Activated CD4-positive, alpha-beta memory T cell treated with anti-CD3 and anti-CD28 coated beads for 36 hours (primary cell): ENCODE results near the gene SPIRE1. TPM values are rescaled to one million over a fixed set of nuclear protein-coding genes. Genes with fewer than 3 reads are reported as not detected.

ENCODE experiments used
- CTCF ChIA-PET: fragments of 350-600 bp; sonication (Branson Sonifier 250); formaldehyde crosslinking; loops from one replicate; lab custom pipeline; 2021; ENCODE audit warnings: antibody characterized with exemption, inconsistent platforms; lab: Charles Lee
- POLR2A ChIA-PET: fragments of 350-600 bp; sonication (Branson Sonifier 250); formaldehyde crosslinking; loops from one replicate; lab custom pipeline; 2021; ENCODE audit warnings: antibody characterized with exemption; lab: Charles Lee
- DNase-seq: peaks from one replicate; pipeline ENCODE4 v3.0.0-alpha.2; 2020
- H3K27ac Mint-ChIP-seq: one replicate; pipeline ENCODE4 v1.8.0; 2021; ENCODE audit warnings: mixed read lengths
- H3K27me3 Mint-ChIP-seq: one replicate; pipeline ENCODE4 v1.8.0; 2021; ENCODE audit warnings: mixed read lengths
- H3K36me3 Mint-ChIP-seq: one replicate; pipeline ENCODE4 v1.8.0; 2021; ENCODE audit warnings: mixed read lengths
- H3K4me1 Mint-ChIP-seq: one replicate; pipeline ENCODE4 v1.8.0; 2021; ENCODE audit warnings: low read depth, mixed read lengths
- H3K4me3 Mint-ChIP-seq: one replicate; pipeline ENCODE4 v1.8.0; 2021; ENCODE audit warnings: mild to moderate bottlenecking, mixed read lengths
- H3K9me3 Mint-ChIP-seq: one replicate; pipeline ENCODE4 v1.8.0; 2021; ENCODE audit warnings: mixed read lengths
- intact Hi-C: fragments of 100-400 bp; cut with micrococcal nuclease; formaldehyde crosslinking; loops from one replicate; pipeline ENCODE4 v1.15.1; 2023
- total RNA-seq, 2 experiments: library from RNA; stranded (reverse); gene quantifications; one replicate each; pipeline ENCODE4 v1.2.3, GENCODE V29; 2021

SPIRE1 gene
- 1 to 10 TPM; 5.1 to 7.2 TPM for total RNA-seq

- Mint-ChIP-seq H3K4me1 (peaks cover 18% of the 10 kb centered on the region), H3K27ac (no peak within 1 kb of the TSS), H3K27me3 (peaks cover 8% of the 10 kb centered on the region), H3K4me3 (peak within 1 kb of the TSS; percentile 75), H3K9me3 (no peaks in the 10 kb centered on the region), H3K36me3 (no peaks in the 10 kb centered on the region)
- POLR2A ChIA-PET = interaction anchor here (1.2 to 1.4 kb wide), 2 partner anchors 250 to 280 kb away, joined by 3 to 4 read pairs; partner anchors contain the start of genes AFG3L2 and PRELID3A
- DNase-seq = peak; percentile 44
- intact Hi-C loops = loop anchor here (2.0 to 10.0 kb wide), 5 partner anchors 53 to 386 kb away; partner anchors contain the start of gene AFG3L2
- CTCF ChIA-PET = interaction anchor here (1.0 to 4.8 kb wide), 2 partner anchors 265 to 277 kb away, joined by 3 to 64 read pairs; no protein-coding TSS in a partner anchor
Measured at GRCh38 chr18:12657684-12658425, at the start of gene SPIRE1. Gene SPIRE1, minus strand, starts transcription at chr18:12658107. Its CDS starts 241 bp downstream, at chr18:12657866.

DNA sequence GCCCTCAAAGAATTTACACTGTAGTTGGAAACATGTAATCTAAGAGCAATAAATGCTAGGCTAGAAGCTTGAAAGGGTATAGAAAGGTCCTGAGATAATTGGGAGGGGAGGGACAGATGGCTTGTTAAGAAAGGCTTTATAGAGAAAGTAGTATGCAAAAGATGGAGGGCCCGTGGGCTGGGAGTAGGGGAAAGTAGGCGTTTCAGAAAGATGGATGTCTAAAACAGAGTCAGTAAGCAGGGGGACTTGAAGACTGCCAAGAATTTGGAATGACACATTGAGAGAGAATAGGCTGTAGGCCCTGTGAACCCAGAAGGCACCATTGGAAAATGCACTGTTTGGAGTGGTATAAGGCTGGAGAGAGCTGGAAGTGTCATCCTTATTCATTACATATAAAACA, 45.8 kb upstream of the SPIRE1 start:
- Mint-ChIP-seq H3K27me3 (no peaks in the 10 kb centered on the region), H3K36me3 (peaks cover 24% of the 10 kb centered on the region), H3K27ac (peak overlapping the region; percentile 98), H3K4me1 (peaks cover 33% of the 10 kb centered on the region), H3K4me3 (peak overlapping the region; percentile 96), H3K9me3 (no peaks in the 10 kb centered on the region)
- intact Hi-C loops = loop anchor here (1.0 to 5.0 kb wide), 4 partner anchors 244 to 1024 kb away; partner anchors contain the start of genes CEP192, FAM210A, IMPA2 and RNMT
- ChIA-PET POLR2A (interaction anchor here (0.9 to 3.3 kb wide), 3 partner anchors 34 to 245 kb away, joined by 3 to 14 read pairs (median 4); partner anchors contain the start of gene PTPN2), CTCF (interaction anchor here (0.7 to 2.5 kb wide), 4 partner anchors 21 to 312 kb away, joined by 3 to 8 read pairs (median 5); no protein-coding TSS in a partner anchor)
- peak; percentile 33 for DNase-seq

DNA sequence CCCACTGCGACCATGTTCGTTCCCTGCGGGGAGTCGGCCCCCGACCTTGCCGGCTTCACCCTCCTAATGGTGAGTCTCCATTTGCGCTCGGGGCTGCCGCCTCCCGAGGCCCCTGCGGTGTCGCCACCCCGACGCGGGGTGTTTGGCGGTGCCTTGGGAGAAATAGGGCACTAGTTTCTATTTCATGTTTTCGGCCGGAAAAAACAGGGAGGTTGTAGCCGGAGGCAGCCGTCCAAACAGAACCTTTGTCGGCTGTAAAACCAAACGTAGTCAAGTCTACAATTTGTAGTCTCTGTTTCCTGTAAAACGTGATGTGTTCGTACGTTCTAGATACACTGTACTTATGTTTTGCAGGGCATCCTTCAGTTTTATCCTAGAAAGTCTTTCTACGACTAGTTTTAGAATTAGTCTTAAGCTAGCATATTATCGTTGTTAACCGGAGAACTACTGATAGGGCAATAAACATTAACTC, 45.2 kb upstream of the SPIRE1 start:
- intact Hi-C loops = loop anchor here (1.0 to 5.0 kb wide), 4 partner anchors 244 to 1024 kb away; partner anchors contain the start of genes CEP192, FAM210A, IMPA2 and RNMT
- H3K27ac Mint-ChIP-seq = peak overlapping the region; percentile 98
- peak overlapping the region; percentile 96 for H3K4me3 Mint-ChIP-seq
- ChIA-PET CTCF (interaction anchor here (1.3 to 2.5 kb wide), 5 partner anchors 21 to 326 kb away, joined by 3 to 8 read pairs (median 6); partner anchors contain the start of gene AFG3L2), POLR2A (interaction anchor here (0.5 to 3.3 kb wide), 7 partner anchors 8 to 326 kb away, joined by 3 to 22 read pairs (median 3); partner anchors contain the start of genes AFG3L2 and PTPN2)
- H3K9me3 Mint-ChIP-seq = no peaks in the 10 kb centered on the region
- no peaks in the 10 kb centered on the region for H3K27me3 Mint-ChIP-seq
- DNase-seq = no peak
- H3K4me1 Mint-ChIP-seq = peaks cover 35% of the 10 kb centered on the region
- H3K36me3 Mint-ChIP-seq = peaks cover 28% of the 10 kb centered on the region

GRCh38 chr18:12702221-12703095, 44.6 kb upstream of the SPIRE1 start, which contains the start of the genes CEP76 and PSMG2:
Gene CEP76, minus strand, starts transcription at chr18:12702723. Its CDS starts 175 bp downstream, at chr18:12702548.
Gene PSMG2, plus strand, starts transcription at chr18:12703042. Its CDS starts 66 bp downstream, at chr18:12703108.
- H3K36me3 Mint-ChIP-seq = peaks cover 22% of the 10 kb centered on the region

GRCh38 chr18:12701161-12701560, 43.3 kb upstream of the SPIRE1 start:
- Mint-ChIP-seq H3K9me3 (no peaks in the 10 kb centered on the region), H3K4me1 (peaks cover 35% of the 10 kb centered on the region), H3K27me3 (no peaks in the 10 kb centered on the region), H3K36me3 (peaks cover 18% of the 10 kb centered on the region), H3K27ac (peak overlapping the region; percentile 44), H3K4me3 (peak overlapping the region; percentile 96)
- ChIA-PET POLR2A (interaction anchor here (1.1 to 3.3 kb wide), 4 partner anchors 10 to 325 kb away, joined by 3 to 22 read pairs (median 9); partner anchors contain the start of genes AFG3L2 and PTPN2), CTCF (interaction anchor here (1.0 to 1.7 kb wide), 3 partner anchors 22 to 233 kb away, joined by 3 read pairs; no protein-coding TSS in a partner anchor)
- no peak for DNase-seq
- intact Hi-C loops = loop anchor here (5.0 kb wide), 1 partner anchor 1026 kb away; the partner anchor contains the start of genes FAM210A and RNMT

More at GRCh38 chr18:12702221-12703095, 44.6 kb upstream of the SPIRE1 start, which contains the start of the genes CEP76 and PSMG2:
- intact Hi-C loops = loop anchor here (1.0 to 5.0 kb wide), 6 partner anchors 182 to 1025 kb away; partner anchors contain the start of genes AFG3L2, CEP192, FAM210A and IMPA2
- Mint-ChIP-seq H3K4me3 (peak within 1 kb of the TSS; percentile 96), H3K4me1 (peaks cover 35% of the 10 kb centered on the region), H3K27me3 (no peaks in the 10 kb centered on the region), H3K27ac (peak within 1 kb of the TSS; percentile 98), H3K9me3 (no peaks in the 10 kb centered on the region)
- DNase-seq = peak; percentile 88
- POLR2A ChIA-PET = interaction anchor here (0.5 to 3.3 kb wide), 11 partner anchors 8 to 326 kb away, joined by 3 to 22 read pairs (median 3); partner anchors contain the start of genes AFG3L2, CEP192 and PTPN2
- CTCF ChIA-PET = interaction anchor here (1.2 to 2.5 kb wide), 6 partner anchors 22 to 325 kb away, joined by 3 to 8 read pairs (median 5); partner anchors contain the start of gene AFG3L2

DNA sequence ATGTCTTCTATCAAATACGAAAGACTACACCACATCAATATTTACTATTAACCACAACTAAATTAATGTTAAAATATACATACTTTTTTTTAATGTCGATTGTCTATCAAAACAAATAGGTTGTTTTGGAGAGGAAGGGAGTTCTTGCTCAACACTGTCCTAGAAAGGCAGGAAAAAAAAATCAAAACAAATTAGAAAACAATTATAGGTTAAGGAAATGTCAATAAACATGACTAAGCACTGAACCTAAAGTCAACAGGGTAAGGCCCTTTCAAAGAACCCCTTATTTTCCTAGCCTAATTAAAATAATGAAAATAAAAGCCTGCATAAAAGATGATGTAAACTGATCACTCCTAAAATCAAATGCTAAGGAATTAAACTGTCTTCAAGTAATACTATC, 41.8 kb upstream of the SPIRE1 start:
- Mint-ChIP-seq H3K36me3 (peaks cover 18% of the 10 kb centered on the region), H3K27me3 (no peaks in the 10 kb centered on the region), H3K4me3 (no peak overlapping the region), H3K9me3 (no peaks in the 10 kb centered on the region), H3K27ac (no peak overlapping the region), H3K4me1 (peaks cover 27% of the 10 kb centered on the region)
- ChIA-PET CTCF (no interaction called here), POLR2A (no interaction called here)
- intact Hi-C loops = loop anchor here (5.0 kb wide), 1 partner anchor 1028 kb away; the partner anchor contains the start of genes FAM210A and RNMT
- DNase-seq = no peak

DNA sequence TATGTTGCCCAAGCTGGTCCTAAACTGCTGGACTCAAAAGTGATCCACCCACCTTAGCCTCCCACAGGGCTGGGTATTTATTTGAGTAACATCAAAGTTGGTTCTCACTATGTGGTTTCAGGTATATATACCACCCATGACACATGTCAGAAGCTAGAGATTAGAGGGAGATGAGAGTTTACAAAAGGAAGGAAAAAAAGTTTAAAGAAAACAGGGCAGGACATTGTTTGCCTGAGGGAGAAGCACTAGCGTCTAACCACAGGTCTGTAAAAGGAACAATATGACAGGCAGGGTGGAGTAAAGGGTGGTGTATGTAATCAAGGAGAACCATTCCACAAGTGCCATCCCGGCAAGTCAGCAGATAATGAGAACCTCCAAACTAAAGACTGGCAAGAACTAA, 36.1 kb upstream of the SPIRE1 start:
- Mint-ChIP-seq H3K4me1 (peaks cover 21% of the 10 kb centered on the region), H3K9me3 (no peaks in the 10 kb centered on the region), H3K4me3 (no peak overlapping the region), H3K27me3 (no peaks in the 10 kb centered on the region), H3K36me3 (peaks cover 17% of the 10 kb centered on the region), H3K27ac (no peak overlapping the region)
- intact Hi-C loops = no loop called here
- peak; percentile 21 for DNase-seq
- ChIA-PET CTCF (no interaction called here), POLR2A (no interaction called here)

- ChIA-PET CTCF (no interaction called here), POLR2A (interaction anchor here (0.6 kb wide), 1 partner anchor 11 kb away, joined by 3 read pairs; the partner anchor contains the start of gene PSMG2)
- Mint-ChIP-seq H3K4me3 (no peak overlapping the region), H3K9me3 (no peaks in the 10 kb centered on the region), H3K27ac (no peak overlapping the region), H3K4me1 (peaks cover 18% of the 10 kb centered on the region), H3K36me3 (peaks cover 9% of the 10 kb centered on the region), H3K27me3 (no peaks in the 10 kb centered on the region)
- DNase-seq = no peak
- intact Hi-C loops = no loop called here
Measured at GRCh38 chr18:12692206-12692605, 34.3 kb upstream of the SPIRE1 start.

DNA sequence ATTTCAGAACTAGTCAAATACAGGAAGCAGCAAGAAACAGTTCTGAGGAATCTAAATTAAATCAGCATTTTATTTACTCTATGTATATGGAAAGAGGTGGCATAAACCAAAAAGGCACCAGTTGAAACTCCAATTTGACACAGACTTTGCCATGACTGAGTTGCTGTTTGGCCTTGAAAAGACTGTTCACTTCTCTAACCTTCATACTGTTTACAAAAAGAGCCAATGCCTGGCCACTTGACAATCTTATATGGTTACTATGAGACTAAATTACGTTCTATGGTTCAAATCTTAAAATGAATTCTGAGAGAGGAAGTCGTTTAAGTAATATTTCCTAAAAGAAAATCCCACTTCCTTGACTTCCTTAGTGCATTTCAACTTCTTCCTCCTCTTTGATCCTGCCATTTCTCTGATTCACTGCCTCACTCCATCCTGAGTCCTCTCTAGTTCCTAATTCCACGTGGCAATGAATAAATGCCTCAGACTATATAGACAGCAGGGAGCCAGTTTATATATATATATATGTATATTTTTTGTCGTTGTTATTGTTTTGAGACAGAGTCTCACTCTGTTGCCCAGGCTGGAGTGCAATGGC, 31.4 kb upstream of the SPIRE1 start:
- POLR2A ChIA-PET = interaction anchor here (0.6 kb wide), 1 partner anchor 204 kb away, joined by 3 read pairs; no protein-coding TSS in a partner anchor

DNA sequence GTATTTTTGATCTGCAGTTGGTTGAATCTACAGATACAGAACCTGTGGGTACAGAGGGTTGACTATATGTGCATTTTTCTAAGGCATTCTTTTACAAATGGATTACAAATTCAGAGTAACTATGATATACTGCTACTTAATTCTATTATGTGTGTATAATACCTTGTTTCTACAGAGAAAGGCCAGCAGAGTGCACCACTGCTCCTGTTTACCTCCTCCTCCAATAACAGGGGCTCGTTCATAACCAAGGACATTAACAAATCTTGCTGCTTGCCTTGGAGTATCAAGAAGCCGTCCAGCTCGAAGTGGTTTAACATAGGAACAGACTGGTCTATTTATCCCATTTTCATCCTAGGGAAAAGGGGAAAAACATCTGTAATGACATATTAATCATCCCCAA, 28.2 kb upstream of the SPIRE1 start:
- Mint-ChIP-seq H3K27ac (no peak overlapping the region), H3K36me3 (peaks cover 2% of the 10 kb centered on the region), H3K4me3 (no peak overlapping the region), H3K4me1 (peaks cover 3% of the 10 kb centered on the region), H3K9me3 (no peaks in the 10 kb centered on the region), H3K27me3 (no peaks in the 10 kb centered on the region)
- no peak for DNase-seq
- intact Hi-C loops = no loop called here
- ChIA-PET POLR2A (no interaction called here), CTCF (no interaction called here)

More for the DNA sequence above, 31.4 kb upstream of the SPIRE1 start:
- DNase-seq = no peak
- no peaks in the 10 kb centered on the region for H3K9me3 Mint-ChIP-seq
- H3K4me3 Mint-ChIP-seq = no peak overlapping the region
- H3K36me3 Mint-ChIP-seq = peaks cover 8% of the 10 kb centered on the region
- H3K4me1 Mint-ChIP-seq = peaks cover 16% of the 10 kb centered on the region
- intact Hi-C loops = no loop called here
- H3K27me3 Mint-ChIP-seq = no peaks in the 10 kb centered on the region
- CTCF ChIA-PET = no interaction called here
- H3K27ac Mint-ChIP-seq = no peak overlapping the region
